HepG2 (cell line): ENCODE measurements around the gene CHN2.

Experiments
- ADNP ChIP-seq: sonication (generic); formaldehyde crosslinking; IDR thresholded peaks from 2 replicates; pipeline ENCODE4 v1.4.0; 2020; ENCODE audit warnings: missing genetic modification reagents
- CEBPB ChIP-seq: IDR thresholded peaks from 2 replicates; pipeline ENCODE4 v1.6.1; 2011; ENCODE audit warnings: low read depth, low read length, improper control_type of control experiment, borderline replicate concordance
- HDAC2 ChIP-seq: sonication (generic); formaldehyde crosslinking; IDR thresholded peaks from 2 replicates; pipeline ENCODE4 v1.4.0; 2020; ENCODE audit warnings: missing genetic modification reagents
- POLR2A ChIP-seq, 2 experiments: IDR thresholded peaks; 2 replicates each; pipeline ENCODE4 v1.6.1; 2011; ENCODE audit warnings: low read depth in 2 of 2, low read length in 2 of 2, mild to moderate bottlenecking in 1 of 2, moderate library complexity in 1 of 2; ENCODE audit not compliant: insufficient read depth in 1 of 2
- POLR2AphosphoS5 ChIP-seq: IDR thresholded peaks from 2 replicates; pipeline ENCODE4 v1.6.1; 2012; ENCODE audit warnings: low read depth, low read length
- TBL1XR1 ChIP-seq: fragments of 150-350 bp; IDR thresholded peaks from 2 replicates; pipeline ENCODE4 v1.6.1; 2014; ENCODE audit warnings: borderline replicate concordance, low read length; ENCODE audit not compliant: partially characterized antibody
- ZC3H4 ChIP-seq: sonication (generic); formaldehyde crosslinking; IDR thresholded peaks from 2 replicates; pipeline ENCODE4 v1.4.0; 2020; ENCODE audit warnings: missing genetic modification reagents, borderline replicate concordance
- ZNF326 ChIP-seq: sonication (generic); formaldehyde crosslinking; IDR thresholded peaks from 2 replicates; pipeline ENCODE4 v1.4.0; 2020; ENCODE audit warnings: missing genetic modification reagents, borderline replicate concordance
- ZNF781 ChIP-seq: sonication (generic); formaldehyde crosslinking; IDR thresholded peaks from 2 replicates; pipeline ENCODE4 v1.5.1; 2020; ENCODE audit warnings: borderline replicate concordance, mild to moderate bottlenecking, missing genetic modification reagents; ENCODE audit errors: not compliant biosample characterization
- TF ChIP-seq, protein P1 (sequence below), 2 experiments: sonication (generic) in 1 of 2; formaldehyde crosslinking in 1 of 2; IDR thresholded peaks; 2 replicates each; pipeline versions ENCODE4 v1.4.0 to v1.6.1; 2018 to 2020; ENCODE audit warnings: missing genetic modification reagents in 2 of 2, borderline replicate concordance in 1 of 2, low read depth in 1 of 2, mild to moderate bottlenecking in 1 of 2, missing biosample characterization in 1 of 2
- TF ChIP-seq, protein P2 (sequence below): sonication (generic); formaldehyde crosslinking; IDR thresholded peaks from 2 replicates; pipeline ENCODE4 v1.5.0; 2020; ENCODE audit warnings: mild to moderate bottlenecking, missing genetic modification reagents, moderate library complexity
- TF ChIP-seq, protein P3 (sequence below): sonication (generic); formaldehyde crosslinking; IDR thresholded peaks from 2 replicates; pipeline ENCODE4 v1.4.0; 2020; ENCODE audit warnings: missing genetic modification reagents, borderline replicate concordance

DNA sequence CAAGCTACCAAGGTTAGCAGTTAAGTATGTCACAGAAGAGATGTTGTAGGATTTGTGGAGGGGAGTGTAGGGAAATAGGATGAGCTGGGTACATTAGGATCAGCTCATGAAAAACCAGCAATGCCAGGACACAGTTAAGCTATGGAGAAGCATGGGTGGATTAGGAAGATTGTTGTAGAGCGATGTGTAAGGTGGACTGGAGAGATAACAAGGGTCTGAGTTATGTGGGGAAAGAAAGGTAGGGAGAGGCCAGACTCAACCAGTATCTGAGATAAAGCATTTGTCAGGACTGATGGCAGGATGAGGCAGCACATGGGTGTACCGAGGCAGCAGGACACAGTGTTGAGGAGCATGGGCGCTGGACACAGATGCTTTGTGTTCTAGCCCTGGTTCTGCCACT, 283.7 kb downstream of the CHN2 start:
- TF ChIP-seq, protein P1, sequence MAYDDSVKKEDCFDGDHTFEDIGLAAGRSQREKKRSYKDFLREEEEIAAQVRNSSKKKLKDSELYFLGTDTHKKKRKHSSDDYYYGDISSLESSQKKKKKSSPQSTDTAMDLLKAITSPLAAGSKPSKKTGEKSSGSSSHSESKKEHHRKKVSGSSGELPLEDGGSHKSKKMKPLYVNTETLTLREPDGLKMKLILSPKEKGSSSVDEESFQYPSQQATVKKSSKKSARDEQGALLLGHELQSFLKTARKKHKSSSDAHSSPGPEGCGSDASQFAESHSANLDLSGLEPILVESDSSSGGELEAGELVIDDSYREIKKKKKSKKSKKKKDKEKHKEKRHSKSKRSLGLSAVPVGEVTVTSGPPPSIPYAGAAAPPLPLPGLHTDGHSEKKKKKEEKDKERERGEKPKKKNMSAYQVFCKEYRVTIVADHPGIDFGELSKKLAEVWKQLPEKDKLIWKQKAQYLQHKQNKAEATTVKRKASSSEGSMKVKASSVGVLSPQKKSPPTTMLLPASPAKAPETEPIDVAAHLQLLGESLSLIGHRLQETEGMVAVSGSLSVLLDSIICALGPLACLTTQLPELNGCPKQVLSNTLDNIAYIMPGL (CRISPR knock-in tag; IDR thresholded peaks at IDR 0.05; ENCODE audit: borderline replicate concordance in 1 of 2, low read depth in 1 of 2): no peak
- TF ChIP-seq ZNF326 (CRISPR knock-in tag): no peak
- TF ChIP-seq CEBPB: no peak
- TF ChIP-seq POLR2AphosphoS5: no peak
- TF ChIP-seq, protein P2, sequence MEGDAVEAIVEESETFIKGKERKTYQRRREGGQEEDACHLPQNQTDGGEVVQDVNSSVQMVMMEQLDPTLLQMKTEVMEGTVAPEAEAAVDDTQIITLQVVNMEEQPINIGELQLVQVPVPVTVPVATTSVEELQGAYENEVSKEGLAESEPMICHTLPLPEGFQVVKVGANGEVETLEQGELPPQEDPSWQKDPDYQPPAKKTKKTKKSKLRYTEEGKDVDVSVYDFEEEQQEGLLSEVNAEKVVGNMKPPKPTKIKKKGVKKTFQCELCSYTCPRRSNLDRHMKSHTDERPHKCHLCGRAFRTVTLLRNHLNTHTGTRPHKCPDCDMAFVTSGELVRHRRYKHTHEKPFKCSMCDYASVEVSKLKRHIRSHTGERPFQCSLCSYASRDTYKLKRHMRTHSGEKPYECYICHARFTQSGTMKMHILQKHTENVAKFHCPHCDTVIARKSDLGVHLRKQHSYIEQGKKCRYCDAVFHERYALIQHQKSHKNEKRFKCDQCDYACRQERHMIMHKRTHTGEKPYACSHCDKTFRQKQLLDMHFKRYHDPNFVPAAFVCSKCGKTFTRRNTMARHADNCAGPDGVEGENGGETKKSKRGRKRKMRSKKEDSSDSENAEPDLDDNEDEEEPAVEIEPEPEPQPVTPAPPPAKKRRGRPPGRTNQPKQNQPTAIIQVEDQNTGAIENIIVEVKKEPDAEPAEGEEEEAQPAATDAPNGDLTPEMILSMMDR: no peak
- TF ChIP-seq TBL1XR1: no peak
- TF ChIP-seq, protein P3, sequence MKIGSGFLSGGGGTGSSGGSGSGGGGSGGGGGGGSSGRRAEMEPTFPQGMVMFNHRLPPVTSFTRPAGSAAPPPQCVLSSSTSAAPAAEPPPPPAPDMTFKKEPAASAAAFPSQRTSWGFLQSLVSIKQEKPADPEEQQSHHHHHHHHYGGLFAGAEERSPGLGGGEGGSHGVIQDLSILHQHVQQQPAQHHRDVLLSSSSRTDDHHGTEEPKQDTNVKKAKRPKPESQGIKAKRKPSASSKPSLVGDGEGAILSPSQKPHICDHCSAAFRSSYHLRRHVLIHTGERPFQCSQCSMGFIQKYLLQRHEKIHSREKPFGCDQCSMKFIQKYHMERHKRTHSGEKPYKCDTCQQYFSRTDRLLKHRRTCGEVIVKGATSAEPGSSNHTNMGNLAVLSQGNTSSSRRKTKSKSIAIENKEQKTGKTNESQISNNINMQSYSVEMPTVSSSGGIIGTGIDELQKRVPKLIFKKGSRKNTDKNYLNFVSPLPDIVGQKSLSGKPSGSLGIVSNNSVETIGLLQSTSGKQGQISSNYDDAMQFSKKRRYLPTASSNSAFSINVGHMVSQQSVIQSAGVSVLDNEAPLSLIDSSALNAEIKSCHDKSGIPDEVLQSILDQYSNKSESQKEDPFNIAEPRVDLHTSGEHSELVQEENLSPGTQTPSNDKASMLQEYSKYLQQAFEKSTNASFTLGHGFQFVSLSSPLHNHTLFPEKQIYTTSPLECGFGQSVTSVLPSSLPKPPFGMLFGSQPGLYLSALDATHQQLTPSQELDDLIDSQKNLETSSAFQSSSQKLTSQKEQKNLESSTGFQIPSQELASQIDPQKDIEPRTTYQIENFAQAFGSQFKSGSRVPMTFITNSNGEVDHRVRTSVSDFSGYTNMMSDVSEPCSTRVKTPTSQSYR (CRISPR knock-in tag): no peak
- no peak for TF ChIP-seq POLR2A (IDR thresholded peaks at IDR 0.05; ENCODE audit: insufficient read depth in 1 of 2, low read depth in 2 of 2, low read length in 2 of 2)
- TF ChIP-seq ZC3H4 (CRISPR knock-in tag): no peak
- TF ChIP-seq ZNF781: no peak
- no peak for TF ChIP-seq HDAC2 (CRISPR knock-in tag)
- no peak for TF ChIP-seq ADNP (CRISPR knock-in tag)
